GM12878 (cell line): ENCODE data around the gene DIP2A. TPM values are rescaled to one million over a fixed set of nuclear protein-coding genes. Genes with fewer than 3 reads are reported as not detected.

Experiments used
- CREM ChIP-seq: IDR thresholded peaks from 2 replicates; pipeline ENCODE4 v1.6.1; 2014; ENCODE audit warnings: antibody characterized with exemption, low read depth
- EED ChIP-seq: sonication (generic); IDR thresholded peaks from 2 replicates; pipeline ENCODE4 v1.6.1; 2016; ENCODE audit warnings: antibody characterized with exemption, low read depth
- EGR1 ChIP-seq, 2 experiments: IDR thresholded peaks; 1 replicate in 1 of 2; 2 replicates in 1 of 2; pipeline ENCODE4 v1.6.1; 2011 to 2012; ENCODE audit warnings: low read depth in 2 of 2, low read length in 2 of 2, borderline replicate concordance in 1 of 2, mild to moderate bottlenecking in 1 of 2, moderate library complexity in 1 of 2
- FOXM1 ChIP-seq: IDR thresholded peaks from 2 replicates; pipeline ENCODE4 v1.6.1; 2012; ENCODE audit warnings: low read depth, mild to moderate bottlenecking, inconsistent platforms, low read length, moderate library complexity
- GABPA ChIP-seq: IDR thresholded peaks from 2 replicates; pipeline ENCODE4 v1.6.1; 2014; ENCODE audit warnings: antibody characterized with exemption, low read depth, mild to moderate bottlenecking, inconsistent platforms
- HDGF ChIP-seq: fragments of 450-650 bp; IDR thresholded peaks from 2 replicates; pipeline ENCODE4 v1.6.1; 2016; ENCODE audit warnings: antibody characterized with exemption
- IKZF1 ChIP-seq: fragments of 450-650 bp; conservative IDR thresholded peaks from 2 replicates; pipeline ENCODE4 v1.6.1; 2017; ENCODE audit warnings: antibody characterized with exemption, mild to moderate bottlenecking
- IKZF2 ChIP-seq, 2 experiments: fragments of 450-650 bp; IDR thresholded peaks; 2 replicates each; pipeline ENCODE4 v1.6.1; 2017; ENCODE audit warnings: mild to moderate bottlenecking in 2 of 2, moderate library complexity in 2 of 2
- LARP7 ChIP-seq: fragments of 450-650 bp; IDR thresholded peaks from 2 replicates; pipeline ENCODE4 v1.6.1; 2017; ENCODE audit warnings: mild to moderate bottlenecking
- PAX5 ChIP-seq: IDR thresholded peaks from 2 replicates; pipeline ENCODE4 v1.6.1; 2011; ENCODE audit warnings: low read depth, low read length, borderline replicate concordance
- RELA ChIP-seq: fragments of 450-650 bp; IDR thresholded peaks from 2 replicates; pipeline ENCODE4 v1.8.0; 2014; ENCODE audit warnings: borderline replicate concordance; ENCODE audit not compliant: partially characterized antibody
- RUNX3 ChIP-seq: IDR thresholded peaks from 2 replicates; pipeline ENCODE4 v1.6.1; 2012; ENCODE audit warnings: low read length, inconsistent platforms
- SIN3A ChIP-seq: IDR thresholded peaks from 2 replicates; pipeline ENCODE4 v1.6.1; 2012; ENCODE audit warnings: low read depth, low read length, improper control_type of control experiment
- SPI1 ChIP-seq: IDR thresholded peaks from 2 replicates; pipeline ENCODE4 v1.6.1; 2011; ENCODE audit warnings: low read depth, mild to moderate bottlenecking, low read length, moderate library complexity, borderline replicate concordance; ENCODE audit not compliant: insufficient read depth
- SREBF1 ChIP-seq: IDR thresholded peaks from 2 replicates; pipeline ENCODE4 v1.6.1; 2012; ENCODE audit warnings: mild to moderate bottlenecking, low read length
- ZNF207 ChIP-seq: fragments of 450-650 bp; IDR thresholded peaks from 2 replicates; pipeline ENCODE4 v1.6.1; 2014; ENCODE audit warnings: antibody characterized with exemption, mild to moderate bottlenecking, borderline replicate concordance
- ZNF622 ChIP-seq: fragments of 450-650 bp; IDR thresholded peaks from 2 replicates; pipeline ENCODE4 v1.6.1; 2017; ENCODE audit warnings: mild to moderate bottlenecking, inconsistent platforms
- ZZZ3 ChIP-seq: IDR thresholded peaks from 2 replicates; pipeline ENCODE4 v1.6.1; 2011; ENCODE audit warnings: low read depth; ENCODE audit not compliant: control insufficient read depth, insufficient read length
- polyA plus RNA-seq, 11 experiments: library from polyadenylated mRNA; depleted of rRNA in 4 of 11; unstranded in 6 of 11; stranded (reverse) in 5 of 11; fragments of >200 nt; fragmentation: Nextera tagmentation in 4 of 11; fragmentation: Illumina TruSeq in 1 of 11; extraction: Ambion mirVana in 4 of 11; extraction: Trizol in 1 of 11; gene quantifications; 1 replicate in 1 of 11; 2 replicates in 10 of 11; pipeline versions ENCODE4 v1.2.1 to v1.2.3, GENCODE V29; 2011 to 2016; ENCODE audit warnings: inconsistent platforms in 2 of 11, missing spikeins in 2 of 11, low read depth in 1 of 11
- total RNA-seq, 4 experiments: library from RNA; depleted of rRNA in 3 of 4; stranded (reverse); fragments of >200 nt in 3 of 4; fragmentation: Illumina TruSeq in 1 of 4; extraction: Trizol in 1 of 4; gene quantifications; 2 replicates each; pipeline versions ENCODE4 v1.2.1 to v1.2.3, GENCODE V29; 2013 to 2021
- TF ChIP-seq, protein P1 (sequence below): fragments of 450-650 bp; IDR thresholded peaks from 2 replicates; pipeline ENCODE4 v1.6.1; 2017; ENCODE audit warnings: antibody characterized with exemption, mild to moderate bottlenecking, moderate library complexity
- TF ChIP-seq, protein P2 (sequence below): IDR thresholded peaks from 2 replicates; pipeline ENCODE4 v1.6.1; 2012; ENCODE audit warnings: improper control_type of control experiment, low read depth, low read length; ENCODE audit not compliant: insufficient replicate concordance
- TF ChIP-seq, protein P3 (sequence below): fragments of 450-650 bp; IDR thresholded peaks from 2 replicates; pipeline ENCODE4 v1.6.1; 2014; ENCODE audit warnings: mild to moderate bottlenecking
- TF ChIP-seq, protein P4 (sequence below): IDR thresholded peaks from 2 replicates; pipeline ENCODE4 v1.6.1; 2011; ENCODE audit warnings: low read depth, low read length, improper control_type of control experiment, borderline replicate concordance

DIP2A gene
- total and polyA plus RNA-seq, 10 of the 15 experiments (the other 5 are each of a cell fraction or from before 2014, with no cell fraction given) = 1.7 to 25.5 (median 12.2) TPM

DNA sequence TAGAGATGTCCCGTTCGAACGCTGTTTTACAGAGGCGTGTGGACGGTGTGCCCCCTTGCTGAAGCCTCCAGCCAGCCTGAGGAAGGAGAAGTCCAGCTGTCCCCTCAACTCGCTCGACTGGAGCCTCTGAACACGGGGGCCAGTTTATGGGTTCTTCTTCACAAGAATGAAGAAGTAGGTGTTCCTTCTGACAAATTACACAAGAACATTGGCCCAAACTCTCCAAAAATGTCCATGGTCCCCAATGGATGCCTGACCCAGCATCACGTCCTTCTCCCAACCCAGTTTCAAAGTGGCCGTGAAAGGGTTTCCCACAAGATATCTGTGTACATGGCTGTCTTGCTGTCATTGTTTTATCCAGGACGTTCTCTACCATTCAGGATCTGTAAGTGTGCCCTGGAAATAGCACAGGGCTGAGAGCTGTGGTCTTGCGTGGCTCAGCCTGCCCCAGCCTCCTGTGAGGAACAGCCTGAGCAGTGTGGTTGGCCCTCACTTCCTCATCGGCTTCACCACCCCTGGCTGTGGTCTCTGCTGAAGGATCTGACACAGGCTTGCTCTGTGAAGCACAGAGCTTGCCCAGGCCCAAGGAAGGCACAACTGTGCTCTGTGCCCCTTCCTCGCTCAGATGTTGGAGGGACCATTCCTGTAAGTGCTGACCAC, 147.2 kb downstream of the DIP2A start (continued):
- TF ChIP-seq ZNF207 (no peak), RELA (no peak), FOXM1 (no peak), SREBF1 (no peak), GABPA (no peak), PAX5 (0 out of 2 replicates have a peak, but pooled peaks have one; percentile 17), ZZZ3 (no peak), LARP7 (no peak), RUNX3 (peak; percentile 78), EED (0 out of 2 replicates have a peak, but pooled peaks have one; percentile 54), CREM (no peak), ZNF622 (no peak), SPI1 (peak; percentile 88), HDGF (no peak), IKZF2 (IDR thresholded peaks at IDR 0.05) (peak in 1 of 2 experiments; percentile 23; a peak in 1 of 4 replicates), EGR1 (IDR thresholded peaks at IDR 0.05; ENCODE audit: borderline replicate concordance in 1 of 2, low read depth in 2 of 2, low read length in 2 of 2) (no peak), IKZF1 (peak; percentile 28; the same call in 1 of the 2 replicates), SIN3A (no peak)
- TF ChIP-seq, protein P1, sequence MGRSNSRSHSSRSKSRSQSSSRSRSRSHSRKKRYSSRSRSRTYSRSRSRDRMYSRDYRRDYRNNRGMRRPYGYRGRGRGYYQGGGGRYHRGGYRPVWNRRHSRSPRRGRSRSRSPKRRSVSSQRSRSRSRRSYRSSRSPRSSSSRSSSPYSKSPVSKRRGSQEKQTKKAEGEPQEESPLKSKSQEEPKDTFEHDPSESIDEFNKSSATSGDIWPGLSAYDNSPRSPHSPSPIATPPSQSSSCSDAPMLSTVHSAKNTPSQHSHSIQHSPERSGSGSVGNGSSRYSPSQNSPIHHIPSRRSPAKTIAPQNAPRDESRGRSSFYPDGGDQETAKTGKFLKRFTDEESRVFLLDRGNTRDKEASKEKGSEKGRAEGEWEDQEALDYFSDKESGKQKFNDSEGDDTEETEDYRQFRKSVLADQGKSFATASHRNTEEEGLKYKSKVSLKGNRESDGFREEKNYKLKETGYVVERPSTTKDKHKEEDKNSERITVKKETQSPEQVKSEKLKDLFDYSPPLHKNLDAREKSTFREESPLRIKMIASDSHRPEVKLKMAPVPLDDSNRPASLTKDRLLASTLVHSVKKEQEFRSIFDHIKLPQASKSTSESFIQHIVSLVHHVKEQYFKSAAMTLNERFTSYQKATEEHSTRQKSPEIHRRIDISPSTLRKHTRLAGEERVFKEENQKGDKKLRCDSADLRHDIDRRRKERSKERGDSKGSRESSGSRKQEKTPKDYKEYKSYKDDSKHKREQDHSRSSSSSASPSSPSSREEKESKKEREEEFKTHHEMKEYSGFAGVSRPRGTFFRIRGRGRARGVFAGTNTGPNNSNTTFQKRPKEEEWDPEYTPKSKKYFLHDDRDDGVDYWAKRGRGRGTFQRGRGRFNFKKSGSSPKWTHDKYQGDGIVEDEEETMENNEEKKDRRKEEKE = no peak
- TF ChIP-seq, protein P2, sequence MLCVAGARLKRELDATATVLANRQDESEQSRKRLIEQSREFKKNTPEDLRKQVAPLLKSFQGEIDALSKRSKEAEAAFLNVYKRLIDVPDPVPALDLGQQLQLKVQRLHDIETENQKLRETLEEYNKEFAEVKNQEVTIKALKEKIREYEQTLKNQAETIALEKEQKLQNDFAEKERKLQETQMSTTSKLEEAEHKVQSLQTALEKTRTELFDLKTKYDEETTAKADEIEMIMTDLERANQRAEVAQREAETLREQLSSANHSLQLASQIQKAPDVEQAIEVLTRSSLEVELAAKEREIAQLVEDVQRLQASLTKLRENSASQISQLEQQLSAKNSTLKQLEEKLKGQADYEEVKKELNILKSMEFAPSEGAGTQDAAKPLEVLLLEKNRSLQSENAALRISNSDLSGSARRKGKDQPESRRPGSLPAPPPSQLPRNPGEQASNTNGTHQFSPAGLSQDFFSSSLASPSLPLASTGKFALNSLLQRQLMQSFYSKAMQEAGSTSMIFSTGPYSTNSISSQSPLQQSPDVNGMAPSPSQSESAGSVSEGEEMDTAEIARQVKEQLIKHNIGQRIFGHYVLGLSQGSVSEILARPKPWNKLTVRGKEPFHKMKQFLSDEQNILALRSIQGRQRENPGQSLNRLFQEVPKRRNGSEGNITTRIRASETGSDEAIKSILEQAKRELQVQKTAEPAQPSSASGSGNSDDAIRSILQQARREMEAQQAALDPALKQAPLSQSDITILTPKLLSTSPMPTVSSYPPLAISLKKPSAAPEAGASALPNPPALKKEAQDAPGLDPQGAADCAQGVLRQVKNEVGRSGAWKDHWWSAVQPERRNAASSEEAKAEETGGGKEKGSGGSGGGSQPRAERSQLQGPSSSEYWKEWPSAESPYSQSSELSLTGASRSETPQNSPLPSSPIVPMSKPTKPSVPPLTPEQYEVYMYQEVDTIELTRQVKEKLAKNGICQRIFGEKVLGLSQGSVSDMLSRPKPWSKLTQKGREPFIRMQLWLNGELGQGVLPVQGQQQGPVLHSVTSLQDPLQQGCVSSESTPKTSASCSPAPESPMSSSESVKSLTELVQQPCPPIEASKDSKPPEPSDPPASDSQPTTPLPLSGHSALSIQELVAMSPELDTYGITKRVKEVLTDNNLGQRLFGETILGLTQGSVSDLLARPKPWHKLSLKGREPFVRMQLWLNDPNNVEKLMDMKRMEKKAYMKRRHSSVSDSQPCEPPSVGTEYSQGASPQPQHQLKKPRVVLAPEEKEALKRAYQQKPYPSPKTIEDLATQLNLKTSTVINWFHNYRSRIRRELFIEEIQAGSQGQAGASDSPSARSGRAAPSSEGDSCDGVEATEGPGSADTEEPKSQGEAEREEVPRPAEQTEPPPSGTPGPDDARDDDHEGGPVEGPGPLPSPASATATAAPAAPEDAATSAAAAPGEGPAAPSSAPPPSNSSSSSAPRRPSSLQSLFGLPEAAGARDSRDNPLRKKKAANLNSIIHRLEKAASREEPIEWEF = no peak
- TF ChIP-seq, protein P3, sequence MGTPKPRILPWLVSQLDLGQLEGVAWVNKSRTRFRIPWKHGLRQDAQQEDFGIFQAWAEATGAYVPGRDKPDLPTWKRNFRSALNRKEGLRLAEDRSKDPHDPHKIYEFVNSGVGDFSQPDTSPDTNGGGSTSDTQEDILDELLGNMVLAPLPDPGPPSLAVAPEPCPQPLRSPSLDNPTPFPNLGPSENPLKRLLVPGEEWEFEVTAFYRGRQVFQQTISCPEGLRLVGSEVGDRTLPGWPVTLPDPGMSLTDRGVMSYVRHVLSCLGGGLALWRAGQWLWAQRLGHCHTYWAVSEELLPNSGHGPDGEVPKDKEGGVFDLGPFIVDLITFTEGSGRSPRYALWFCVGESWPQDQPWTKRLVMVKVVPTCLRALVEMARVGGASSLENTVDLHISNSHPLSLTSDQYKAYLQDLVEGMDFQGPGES = no peak
- TF ChIP-seq, protein P4, sequence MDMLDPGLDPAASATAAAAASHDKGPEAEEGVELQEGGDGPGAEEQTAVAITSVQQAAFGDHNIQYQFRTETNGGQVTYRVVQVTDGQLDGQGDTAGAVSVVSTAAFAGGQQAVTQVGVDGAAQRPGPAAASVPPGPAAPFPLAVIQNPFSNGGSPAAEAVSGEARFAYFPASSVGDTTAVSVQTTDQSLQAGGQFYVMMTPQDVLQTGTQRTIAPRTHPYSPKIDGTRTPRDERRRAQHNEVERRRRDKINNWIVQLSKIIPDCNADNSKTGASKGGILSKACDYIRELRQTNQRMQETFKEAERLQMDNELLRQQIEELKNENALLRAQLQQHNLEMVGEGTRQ = no peak
